GM19351 (cell line): ENCODE results near the gene TULP4.

Experiments
- ATAC-seq: cut with Tn5 transposase; IDR thresholded peaks from one replicate; pipeline ENCODE4 v1.9.1; 2021; ENCODE audit warnings: mild to moderate bottlenecking, moderate library complexity; ENCODE audit not compliant: unreplicated experiment

TULP4 gene, protein sequence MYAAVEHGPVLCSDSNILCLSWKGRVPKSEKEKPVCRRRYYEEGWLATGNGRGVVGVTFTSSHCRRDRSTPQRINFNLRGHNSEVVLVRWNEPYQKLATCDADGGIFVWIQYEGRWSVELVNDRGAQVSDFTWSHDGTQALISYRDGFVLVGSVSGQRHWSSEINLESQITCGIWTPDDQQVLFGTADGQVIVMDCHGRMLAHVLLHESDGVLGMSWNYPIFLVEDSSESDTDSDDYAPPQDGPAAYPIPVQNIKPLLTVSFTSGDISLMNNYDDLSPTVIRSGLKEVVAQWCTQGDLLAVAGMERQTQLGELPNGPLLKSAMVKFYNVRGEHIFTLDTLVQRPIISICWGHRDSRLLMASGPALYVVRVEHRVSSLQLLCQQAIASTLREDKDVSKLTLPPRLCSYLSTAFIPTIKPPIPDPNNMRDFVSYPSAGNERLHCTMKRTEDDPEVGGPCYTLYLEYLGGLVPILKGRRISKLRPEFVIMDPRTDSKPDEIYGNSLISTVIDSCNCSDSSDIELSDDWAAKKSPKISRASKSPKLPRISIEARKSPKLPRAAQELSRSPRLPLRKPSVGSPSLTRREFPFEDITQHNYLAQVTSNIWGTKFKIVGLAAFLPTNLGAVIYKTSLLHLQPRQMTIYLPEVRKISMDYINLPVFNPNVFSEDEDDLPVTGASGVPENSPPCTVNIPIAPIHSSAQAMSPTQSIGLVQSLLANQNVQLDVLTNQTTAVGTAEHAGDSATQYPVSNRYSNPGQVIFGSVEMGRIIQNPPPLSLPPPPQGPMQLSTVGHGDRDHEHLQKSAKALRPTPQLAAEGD (N-terminal part only)

GRCh38 chr6:158312165-158312564, at the start of gene TULP4:
TSS of gene TULP4 (plus strand) at chr6:158312465. CDS start at chr6:158314017, 1,552 bp downstream.
- ATAC-seq, result no peak

DNA sequence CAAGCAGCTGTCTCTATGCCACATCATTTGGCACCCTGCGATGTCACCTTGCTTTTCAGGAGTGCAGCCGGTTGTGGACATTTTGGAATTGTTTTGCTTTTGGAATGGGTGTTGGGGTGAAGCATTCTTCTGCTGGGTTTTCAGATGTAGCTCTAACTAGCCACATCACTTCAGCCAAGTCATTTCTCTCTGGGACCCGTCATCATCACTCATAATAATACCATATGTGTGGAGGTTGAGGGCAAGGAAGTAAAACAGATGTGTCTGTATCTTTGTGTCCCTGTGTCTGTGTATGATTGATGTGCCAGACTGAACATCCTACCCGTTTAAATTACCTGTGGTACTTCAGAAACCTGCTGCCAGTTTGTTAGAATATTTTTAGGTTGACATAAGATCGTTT, 49.5 kb upstream of the TULP4 start:
- ATAC-seq, result peak; percentile 57

DNA sequence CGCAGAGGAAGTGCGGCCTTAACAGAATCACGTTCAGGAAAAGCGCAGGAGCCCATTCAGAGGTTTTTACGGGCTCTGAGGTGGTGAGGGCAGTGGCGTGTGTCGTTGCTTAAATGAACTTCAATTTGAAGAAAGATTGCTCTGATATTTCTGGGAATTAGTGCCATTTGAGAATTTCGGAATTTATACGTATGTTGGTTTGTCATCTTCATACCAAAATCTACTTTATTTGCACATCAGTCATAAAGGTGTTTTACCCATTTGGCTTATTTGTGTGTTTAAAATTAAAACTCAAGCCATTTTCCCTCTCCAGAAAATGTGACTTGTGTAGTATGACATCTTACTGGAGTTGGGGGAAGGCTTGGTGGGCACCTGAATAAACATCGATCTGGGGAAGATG, 48.1 kb upstream of the TULP4 start:
- no peak for ATAC-seq

- no peak for ATAC-seq
Observed at GRCh38 chr6:158266131-158266530, 46.1 kb upstream of the TULP4 start.

DNA sequence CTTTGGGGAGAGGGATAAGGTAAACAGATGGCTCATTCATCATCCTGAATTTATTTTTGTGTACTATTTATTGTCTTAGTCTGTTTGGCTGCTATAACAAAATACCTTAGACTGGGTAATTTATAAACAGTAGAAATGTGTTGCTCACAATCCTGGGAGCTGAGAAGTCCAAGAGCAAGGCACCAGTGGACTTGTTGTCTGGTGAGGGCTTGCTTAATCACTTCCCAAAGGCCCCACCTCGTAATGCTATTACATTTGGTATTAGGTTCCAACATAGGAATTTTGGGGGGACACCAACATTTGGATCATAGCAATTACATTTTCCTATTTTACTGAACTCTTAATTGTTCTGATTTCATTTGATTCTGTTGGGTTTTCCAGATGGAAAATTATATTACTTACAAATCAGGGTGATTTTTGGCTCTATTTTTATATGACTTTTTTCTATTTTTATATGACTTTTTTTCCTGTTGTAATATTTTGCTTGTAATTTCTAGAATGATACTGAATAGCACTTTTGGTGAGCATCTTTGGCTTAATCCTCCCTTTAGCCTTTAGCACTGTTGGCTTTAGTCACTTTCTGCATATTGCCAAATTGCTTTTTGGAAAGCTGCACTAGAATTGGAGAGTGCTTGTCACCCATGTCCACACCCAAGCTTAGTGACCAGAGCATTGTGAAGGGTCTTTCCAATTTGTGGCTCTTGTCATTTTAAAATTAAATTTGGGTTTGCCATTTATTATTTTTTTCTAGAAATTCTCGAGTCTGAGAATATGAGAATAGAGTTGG, 43.7 kb upstream of the TULP4 start:
- ATAC-seq, result no peak

DNA sequence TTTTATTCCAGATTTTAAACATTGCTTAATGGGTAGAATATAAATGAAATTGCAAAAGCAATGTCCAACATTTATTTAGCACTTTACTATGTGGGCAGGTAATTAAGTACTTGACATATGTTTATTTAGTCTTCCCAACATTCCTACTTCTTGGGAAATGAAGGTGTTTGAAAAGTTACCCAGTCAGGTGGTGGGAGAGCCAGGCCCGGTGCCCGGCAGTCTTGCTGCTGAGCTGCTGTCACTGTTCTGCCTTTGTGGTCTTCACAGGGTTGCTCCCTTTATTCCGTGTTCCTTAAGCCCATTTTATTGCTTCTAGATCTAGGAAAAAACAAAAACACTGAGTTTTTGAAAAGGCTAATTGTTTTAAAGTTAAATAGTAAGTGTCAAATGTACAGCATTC, 42.6 kb upstream of the TULP4 start:
- no peak for ATAC-seq

DNA sequence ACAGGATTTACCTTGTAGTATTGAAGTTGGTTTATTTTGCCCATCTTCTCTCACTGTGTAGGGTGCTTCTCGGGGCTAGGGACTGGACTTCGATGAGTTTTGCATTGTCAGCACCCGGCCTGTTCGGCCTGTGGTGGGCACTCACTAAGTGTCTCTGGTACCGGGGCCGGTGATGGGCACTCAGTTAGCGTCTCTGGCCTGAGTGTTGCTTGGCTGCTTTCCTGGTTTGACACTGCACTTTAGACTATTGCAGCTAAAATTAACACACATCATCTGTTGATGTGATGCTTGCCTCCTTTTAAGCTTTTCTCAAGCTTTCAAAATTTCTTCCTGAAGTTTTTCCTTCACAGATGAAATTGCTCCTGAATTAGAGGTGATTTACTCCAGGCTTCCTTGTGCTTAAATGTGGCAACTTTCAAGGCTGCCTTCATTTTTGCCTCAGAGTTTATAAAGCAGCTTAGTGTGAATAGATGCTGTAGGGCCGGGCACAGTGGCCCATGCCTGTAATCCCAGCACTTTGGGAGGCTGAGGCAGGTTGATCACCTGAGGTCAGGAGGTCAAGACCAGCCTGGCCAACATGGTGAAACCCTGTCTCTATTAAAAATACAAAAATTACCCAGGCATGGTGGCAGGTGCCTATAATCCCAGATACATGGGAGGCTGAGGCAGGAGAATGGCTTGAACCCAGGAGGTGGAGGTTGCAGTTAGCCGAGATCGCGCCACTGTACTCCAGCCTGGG, 41.7 kb upstream of the TULP4 start:
- ATAC-seq, result peak; percentile 14

GRCh38 chr6:158272324-158272723, 39.9 kb upstream of the TULP4 start:
- no peak for ATAC-seq

GRCh38 chr6:158278004-158278403, 34.3 kb upstream of the TULP4 start:
- ATAC-seq, result no peak

DNA sequence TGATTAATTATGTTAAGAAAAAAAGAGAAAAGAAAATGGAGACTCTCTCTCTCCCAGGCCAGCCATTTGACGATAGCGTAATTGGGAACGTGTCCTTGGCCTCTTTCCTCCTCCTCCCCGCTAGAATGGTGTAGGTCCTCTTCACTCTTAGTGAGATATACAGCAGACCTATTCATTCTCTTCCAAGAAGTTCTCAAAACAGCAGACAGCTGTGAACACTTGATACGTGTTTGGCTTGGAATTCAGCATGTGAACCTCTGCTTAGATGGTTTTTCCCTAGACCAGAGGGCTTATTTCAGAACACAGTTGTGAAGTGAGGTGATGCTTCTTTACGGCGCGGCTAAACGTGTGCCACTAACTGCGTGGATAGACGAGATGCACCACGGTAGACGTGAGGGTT, 32.6 kb upstream of the TULP4 start:
- ATAC-seq, result no peak

DNA sequence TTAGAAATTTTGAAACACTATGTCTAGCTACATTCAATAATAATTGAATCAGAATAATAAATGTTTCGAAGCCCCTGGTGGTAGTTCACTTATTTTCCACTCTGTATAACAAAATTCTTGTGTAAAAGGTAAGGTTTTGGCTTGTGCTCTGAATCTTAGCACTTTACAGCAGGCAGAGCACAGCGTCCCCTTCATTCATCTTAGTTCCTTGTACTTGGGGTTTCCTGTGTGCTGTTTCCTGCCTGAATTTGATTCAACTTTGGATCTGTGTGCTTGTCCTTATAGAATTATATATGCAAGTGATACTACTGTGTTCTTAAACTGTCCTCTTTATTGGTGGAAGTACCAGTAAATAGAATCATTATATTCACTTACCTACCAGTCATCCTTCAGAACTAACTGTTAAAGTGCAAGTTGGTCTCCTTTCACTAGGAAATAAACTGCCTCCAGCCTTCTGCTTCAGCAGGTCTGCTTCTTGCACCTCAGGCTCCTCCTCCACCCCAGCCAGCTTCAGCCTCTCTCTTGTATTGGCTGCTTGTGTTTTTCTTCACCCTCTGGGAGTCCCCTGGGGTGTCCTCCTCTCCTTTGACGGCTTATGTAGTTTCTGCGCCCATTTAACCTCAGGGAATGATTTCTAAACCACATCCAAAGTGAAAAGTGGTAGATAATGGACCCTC, 28.8 kb upstream of the TULP4 start:
- ATAC-seq, result no peak

GRCh38 chr6:158284007-158284875, 28.0 kb upstream of the TULP4 start:
- no peak for ATAC-seq

- no peak for ATAC-seq
Observed at GRCh38 chr6:158284876-158285655, 27.2 kb upstream of the TULP4 start.

- no peak for ATAC-seq
Observed at GRCh38 chr6:158285656-158286021, 26.6 kb upstream of the TULP4 start.

- ATAC-seq, result no peak
Observed at GRCh38 chr6:158286413-158286812, 25.9 kb upstream of the TULP4 start.

DNA sequence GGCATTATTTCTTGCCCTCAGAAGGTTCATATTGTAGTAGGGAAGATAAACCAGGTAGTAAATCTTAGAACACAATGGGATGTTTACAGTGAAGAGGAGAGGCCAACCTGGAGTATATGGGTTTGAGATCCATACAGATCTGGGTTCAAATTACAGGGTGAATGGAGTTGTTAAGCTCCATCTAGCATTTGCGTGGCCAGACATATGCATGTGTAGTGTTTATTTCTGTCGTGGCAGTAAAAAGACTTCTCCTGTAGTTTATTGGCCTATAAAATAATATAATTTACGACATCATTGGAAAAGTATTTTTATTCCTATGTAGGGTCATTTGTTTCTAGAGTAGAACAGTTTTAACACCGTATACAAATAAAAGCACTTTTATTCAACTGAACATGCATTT, 25.2 kb upstream of the TULP4 start:
- ATAC-seq, result no peak

- peak; percentile 75 for ATAC-seq
Observed at GRCh38 chr6:158290040-158290439, 22.2 kb upstream of the TULP4 start.

DNA sequence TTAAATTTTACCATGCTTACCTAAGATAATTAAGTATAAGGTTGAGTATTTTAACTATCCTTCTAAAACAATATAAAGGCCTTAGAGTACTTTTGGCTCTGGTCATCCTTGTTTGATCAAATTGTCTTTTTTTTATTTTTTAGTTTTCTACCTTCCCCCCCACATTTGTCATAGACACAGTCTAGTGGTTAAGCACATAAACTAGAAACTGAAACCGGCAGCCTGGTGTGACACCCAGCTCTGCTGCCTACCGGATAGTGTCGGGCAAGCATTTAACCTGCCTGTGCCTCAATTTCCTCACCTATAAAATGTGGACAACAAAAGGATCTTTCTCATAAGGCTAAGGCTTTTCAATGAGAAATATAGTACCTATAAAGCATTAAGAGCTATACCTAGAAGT, 21.6 kb upstream of the TULP4 start:
- peak; percentile 81 for ATAC-seq
